ENCODE results near the gene PTPRG.

The PTPRG gene

GRCh38 chr3:61875976-61876671 lies 314.8 kb downstream of the PTPRG start:
- no peak for DNase-seq

GRCh38 chr3:61876797-61877196 lies 315.4 kb downstream of the PTPRG start:
- DNase-seq, result peak; percentile 88

- DNase-seq, result peak; percentile 71
These were observed 316.2 kb downstream of the PTPRG start for GRCh38 chr3:61877359-61878138.

- DNase-seq, result no peak
These were observed 320.9 kb downstream of the PTPRG start for GRCh38 chr3:61882253-61882652.

GRCh38 chr3:61884794-61885193 lies 323.4 kb downstream of the PTPRG start:
- DNase-seq, result no peak

GRCh38 chr3:61885414-61885813 lies 324.0 kb downstream of the PTPRG start:
- DNase-seq, result no peak

- no peak for DNase-seq
These were observed 325.8 kb downstream of the PTPRG start for GRCh38 chr3:61887206-61887605.

- DNase-seq, result no peak
These were observed 327.9 kb downstream of the PTPRG start for GRCh38 chr3:61889259-61889658.

GRCh38 chr3:61890167-61890566 lies 328.8 kb downstream of the PTPRG start:
- DNase-seq, result no peak

- DNase-seq, result no peak
These were observed 329.2 kb downstream of the PTPRG start for GRCh38 chr3:61890586-61890985.

- no peak for DNase-seq
These were observed 331.5 kb downstream of the PTPRG start for GRCh38 chr3:61892891-61893290.

- no peak for DNase-seq
These were observed 332.6 kb downstream of the PTPRG start for GRCh38 chr3:61893840-61894566.

GRCh38 chr3:61894988-61895935 lies 333.9 kb downstream of the PTPRG start:
- peak; percentile 96 for DNase-seq

- DNase-seq, result no peak
These were observed 334.9 kb downstream of the PTPRG start for GRCh38 chr3:61896251-61896650.

GRCh38 chr3:61897848-61898247 lies 336.5 kb downstream of the PTPRG start:
- no peak for DNase-seq

GRCh38 chr3:61899700-61900462 lies 338.5 kb downstream of the PTPRG start:
- DNase-seq, result no peak

- no peak for DNase-seq
These were observed 340.1 kb downstream of the PTPRG start for GRCh38 chr3:61901496-61901895.

- no peak for DNase-seq
These were observed 340.6 kb downstream of the PTPRG start for GRCh38 chr3:61901986-61902385.

- DNase-seq, result no peak
These were observed 341.7 kb downstream of the PTPRG start for GRCh38 chr3:61903074-61903473.

- DNase-seq, result peak; percentile 65
These were observed 342.7 kb downstream of the PTPRG start for GRCh38 chr3:61903931-61904657.

- DNase-seq, result no peak
These were observed 345.9 kb downstream of the PTPRG start for GRCh38 chr3:61907210-61907795.

Data from fibroblast of upper back skin (primary cell).